Esophagus mucosa (tissue), 1 donor: ENCODE data around the gene GZF1. TPM values are rescaled to one million over a fixed set of nuclear protein-coding genes. Genes with fewer than 3 reads are reported as not detected.
"Not testable (repeated sequence)": the region's sequence is repeated elsewhere in the genome, so short reads cannot be mapped to it uniquely, and the experiment has no call there.

Experiments used
- ATAC-seq: fragments of 200-7000 bp; cut with Tn5 transposase; one replicate; pipeline ENCODE4 v1.9.1; 2020
- total RNA-seq: library from RNA; stranded (reverse); gene quantifications from one replicate; pipeline ENCODE4 v1.2.4, GENCODE V29; 2023
- donor health status: DM: yes; HTN: yes; CAD: no.

The GZF1 gene
- total RNA-seq, 1 donor from 2014 or later = 3.6 TPM

DNA sequence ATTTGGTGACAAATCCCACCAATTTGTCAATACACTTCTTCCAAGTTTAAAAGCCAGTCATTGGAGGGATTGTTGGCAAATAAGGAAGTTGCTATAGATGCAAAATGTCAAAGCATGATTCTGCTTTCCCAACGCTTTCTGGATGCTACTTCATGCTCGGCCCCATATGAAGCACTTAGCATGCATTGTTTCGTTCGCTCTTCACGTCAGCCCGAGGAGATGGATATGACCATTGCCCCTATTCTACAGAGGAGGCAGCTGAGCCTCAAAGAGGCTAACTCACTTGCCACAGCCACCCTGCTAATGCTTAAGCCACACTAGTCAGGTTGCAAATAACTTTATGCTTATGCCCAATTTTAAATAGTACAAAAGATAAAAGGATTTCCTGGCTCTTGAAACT, 14.2 kb upstream of the GZF1 start:
- ATAC-seq = no peak

GRCh38 chr20:23348510-23348909, 13.5 kb upstream of the GZF1 start:
- not testable (repeated sequence) for ATAC-seq

DNA sequence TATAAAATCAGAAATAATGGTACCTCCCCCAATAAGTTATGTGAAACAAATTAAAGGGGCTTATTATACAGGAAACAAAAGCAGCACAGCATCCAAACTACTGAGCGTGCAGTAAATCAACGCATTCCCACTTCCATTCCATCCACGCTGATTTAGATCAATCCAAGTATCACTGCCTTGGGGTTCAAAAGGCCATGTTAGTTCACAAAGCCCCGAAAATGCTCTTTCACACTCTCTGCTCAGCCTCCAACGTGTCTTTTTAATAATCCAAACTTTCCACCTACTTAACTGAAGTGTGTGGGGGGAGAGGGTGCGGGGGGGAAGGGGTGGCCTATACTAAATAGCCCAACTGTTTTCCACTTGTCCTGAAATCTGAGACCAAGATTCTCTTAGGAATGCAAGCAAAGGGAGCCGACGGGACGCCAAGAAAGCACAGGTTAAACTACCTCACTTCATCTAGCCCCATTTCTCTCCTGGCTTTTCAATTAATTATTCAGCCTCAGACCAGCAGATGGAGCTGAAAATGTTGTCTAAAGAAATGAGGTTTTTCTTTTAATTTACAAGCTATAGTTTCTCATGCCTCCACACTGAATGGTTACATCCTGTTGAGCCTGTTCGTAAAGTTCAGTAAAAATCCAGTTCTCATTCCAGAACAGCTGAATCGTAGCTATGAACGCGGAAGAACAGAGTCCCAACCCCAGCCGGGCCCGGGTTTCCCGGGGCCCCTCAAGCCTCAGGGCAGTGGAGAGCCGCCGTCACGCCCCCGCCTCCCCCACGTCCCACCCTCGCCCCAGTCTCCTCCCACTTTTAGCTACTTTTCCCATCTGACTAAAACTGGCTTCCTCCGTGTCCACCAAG, 12.4 kb upstream of the GZF1 start:
- peak; percentile 83 for ATAC-seq

- peak; percentile 90 for ATAC-seq
These were observed 11.6 kb upstream of the GZF1 start, which contains the start of gene NXT1 for GRCh38 chr20:23350196-23350903. NXT1 (plus strand) TSS chr20:23350791; CDS start chr20:23354042, 3,251 bp downstream.

DNA sequence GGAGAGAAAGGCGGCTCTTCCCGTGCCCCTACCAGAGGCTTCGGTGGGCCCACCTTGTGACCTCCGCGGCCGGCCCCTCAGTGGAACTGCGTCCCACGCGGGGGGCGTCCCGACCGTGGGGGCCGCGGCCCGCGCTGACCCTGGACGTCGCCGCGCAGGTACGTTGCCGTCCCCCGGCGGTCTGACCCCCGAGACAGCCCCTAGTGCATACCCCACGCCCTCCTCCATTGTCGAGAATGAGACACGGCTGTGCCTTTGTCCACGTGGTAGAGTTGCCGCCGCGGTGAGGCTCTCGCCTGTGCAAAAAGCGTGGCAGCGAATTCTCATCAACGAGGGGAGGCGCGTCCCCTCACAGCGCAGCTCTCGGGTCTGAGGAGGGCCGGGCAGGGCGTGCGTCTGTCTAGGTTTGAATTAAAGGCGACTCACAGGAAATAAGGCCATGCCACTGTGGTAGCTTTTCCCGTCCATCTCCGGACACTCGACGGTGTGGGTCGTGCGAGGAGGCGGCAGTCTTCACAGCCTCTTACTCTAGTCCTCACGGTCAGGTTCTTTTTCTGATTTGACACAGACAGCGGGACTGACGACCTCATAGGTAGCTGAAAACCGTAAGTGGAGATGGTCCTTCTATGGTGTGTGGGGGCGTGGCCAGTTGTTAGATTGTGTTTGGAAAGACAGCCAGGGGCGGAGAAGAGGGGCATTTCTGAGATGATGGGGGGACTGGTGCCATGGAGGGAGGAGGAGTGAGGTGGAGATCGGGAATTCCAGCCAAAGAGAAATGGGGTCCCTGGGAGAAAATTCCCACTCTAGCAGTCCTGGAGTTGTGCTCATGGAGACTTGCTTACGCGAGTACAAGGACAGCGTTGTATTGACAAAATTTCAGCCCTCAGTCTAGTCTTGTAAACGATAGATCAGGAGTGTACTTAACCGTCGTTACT, 10.8 kb upstream of the GZF1 start:
- peak; percentile 35 for ATAC-seq

GRCh38 chr20:23356203-23356602, 5.8 kb upstream of the GZF1 start:
- no peak for ATAC-seq

DNA sequence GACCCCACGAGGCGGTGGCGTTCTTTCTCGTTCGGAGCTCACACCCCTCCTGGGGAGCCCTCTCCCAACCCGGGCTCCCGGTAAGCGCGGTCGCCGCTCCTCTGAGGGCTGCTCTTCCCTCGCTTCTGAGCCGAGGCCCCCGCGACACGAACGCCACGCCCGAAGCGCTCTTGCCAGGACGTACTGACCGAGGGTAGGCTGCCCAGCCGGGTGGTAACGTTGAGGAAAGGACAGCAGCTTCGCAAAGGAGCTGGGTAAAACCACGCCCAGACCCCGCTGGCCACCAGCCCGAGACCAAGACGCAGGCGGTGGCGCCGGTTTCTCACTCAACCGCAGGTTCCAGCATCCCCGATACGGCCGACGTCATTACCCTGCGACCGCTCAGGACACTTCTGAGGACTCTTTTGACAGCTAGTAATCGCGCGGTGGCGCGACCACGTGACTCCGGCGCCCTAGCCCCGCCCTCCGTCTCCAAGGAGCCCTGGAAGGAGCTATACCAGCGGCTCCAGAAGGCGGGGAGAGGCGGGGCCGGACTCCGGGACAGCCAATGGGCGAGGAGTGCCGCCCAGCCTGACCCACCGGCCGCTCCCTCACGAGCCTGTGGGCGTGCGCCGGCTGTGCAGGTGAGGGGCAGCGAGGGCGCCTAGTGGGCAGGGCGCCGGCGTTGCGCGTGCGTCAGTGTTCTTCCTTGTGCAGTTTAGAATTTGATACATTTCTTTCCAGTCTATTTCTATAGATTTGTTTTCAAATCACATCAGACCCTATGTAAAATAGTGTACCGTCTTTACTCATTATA, 4.0 kb upstream of the GZF1 start:
- peak; percentile 92 for ATAC-seq

GRCh38 chr20:23358563-23358906, 3.4 kb upstream of the GZF1 start:
- ATAC-seq = no peak

GRCh38 chr20:23358923-23359593, 2.9 kb upstream of the GZF1 start:
- no peak for ATAC-seq

GRCh38 chr20:23360531-23360930, 1.5 kb upstream of the GZF1 start:
- ATAC-seq = no peak

DNA sequence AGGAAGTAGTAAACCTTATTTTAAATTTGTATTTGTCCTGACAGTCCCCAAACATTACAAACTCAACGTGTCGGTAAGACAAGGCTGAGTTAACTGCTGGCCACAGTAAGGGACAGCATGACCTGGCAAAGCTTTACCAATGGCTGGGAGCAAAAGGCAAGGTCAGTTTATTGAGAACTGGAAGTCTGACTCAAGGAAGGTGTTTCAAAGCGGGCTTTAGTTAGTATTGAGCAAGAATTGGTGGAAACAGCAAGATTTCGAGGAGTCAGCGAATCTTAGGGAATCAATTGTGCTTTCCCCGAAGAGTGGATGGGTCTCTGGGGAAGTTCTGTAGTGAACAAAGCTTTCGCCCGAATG, 885 bp upstream of the GZF1 start:
- no peak for ATAC-seq

GRCh38 chr20:23362392-23363256, 642 bp downstream of the GZF1 start:
- ATAC-seq = no peak

- ATAC-seq = no peak
These were observed 1.3 kb downstream of the GZF1 start for GRCh38 chr20:23363257-23363649.

- ATAC-seq = no peak
These were observed 3.6 kb downstream of the GZF1 start for GRCh38 chr20:23365390-23366165.

DNA sequence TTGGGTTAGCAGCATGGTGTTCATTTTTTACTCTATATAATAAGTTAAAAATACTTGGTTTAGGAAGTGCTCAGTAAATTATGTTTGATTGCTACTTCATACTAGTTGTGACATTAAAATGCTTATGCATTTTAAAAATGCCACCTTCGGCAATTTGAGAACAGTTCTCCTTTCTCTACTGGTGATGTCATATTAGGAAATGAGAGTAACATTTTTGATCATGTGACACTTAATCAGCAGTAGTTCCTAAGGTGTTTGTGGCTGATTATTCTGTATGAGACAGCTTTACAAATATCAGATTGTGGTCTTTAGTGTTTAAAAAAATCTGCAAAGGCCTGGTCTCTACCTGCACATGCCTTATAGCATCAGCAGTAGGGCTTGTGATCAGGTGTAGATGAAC, 4.4 kb downstream of the GZF1 start:
- ATAC-seq = no peak

- peak; percentile 57 for ATAC-seq
These were observed 5.8 kb downstream of the GZF1 start for GRCh38 chr20:23367770-23368169.

DNA sequence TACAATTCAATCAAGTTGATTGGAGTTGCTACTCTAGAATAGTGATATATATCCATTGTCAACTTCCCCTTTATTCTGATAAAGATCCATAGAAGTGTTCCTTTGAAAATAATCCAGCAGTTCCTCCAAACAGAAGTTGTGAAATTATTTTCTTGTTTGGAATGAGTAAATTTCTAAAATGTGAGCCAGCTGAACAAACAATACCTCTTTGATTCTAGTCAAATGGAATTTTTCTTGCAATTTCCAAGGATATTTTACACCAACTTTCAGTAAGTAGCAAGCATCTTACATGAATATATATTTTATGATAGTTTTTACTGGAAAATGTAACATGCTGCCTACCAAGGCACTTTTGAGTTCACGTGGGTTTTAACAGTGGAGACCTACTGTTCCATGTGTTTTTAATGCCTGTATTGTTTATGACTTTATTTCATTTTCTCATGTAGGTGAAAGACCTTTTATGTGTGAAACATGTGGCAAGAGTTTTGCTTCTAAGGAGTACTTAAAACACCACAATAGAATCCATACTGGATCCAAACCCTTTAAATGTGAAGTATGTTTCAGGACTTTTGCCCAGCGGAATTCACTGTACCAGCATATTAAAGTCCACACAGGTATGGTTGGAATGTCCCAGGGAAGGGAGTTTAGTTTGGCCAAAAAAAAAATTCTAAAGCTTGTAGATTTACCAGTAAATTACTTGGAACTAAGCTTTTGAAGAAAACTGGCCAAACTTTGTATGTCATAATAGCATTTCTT, 6.5 kb downstream of the GZF1 start:
- no peak for ATAC-seq

GRCh38 chr20:23369072-23369823, 7.3 kb downstream of the GZF1 start:
- no peak for ATAC-seq
